Stomach (tissue), 4 donors: Measurements from ENCODE around the gene STRA6.

Experiments used
- POLR2A ChIP-seq, 4 donors: fragments of 450-650 bp; IDR thresholded peaks; one replicate each; pipeline ENCODE4 v1.6.1; 2016; ENCODE audit warnings: antibody characterized with exemption in 4 of 4, control low read depth in 2 of 4, mild to moderate bottlenecking in 1 of 4, moderate library complexity in 1 of 4
- POLR2AphosphoS5 ChIP-seq, 3 donors: sonication (generic); formaldehyde crosslinking; IDR thresholded peaks; one replicate each; pipeline ENCODE4 v1.6.1; 2016; ENCODE audit warnings: antibody characterized with exemption in 3 of 3
- TF ChIP-seq, protein P1 (sequence below), 7 experiments: fragments of 450-650 bp in 4 of 7; fragments of 200-600 bp in 3 of 7; sonication (generic) in 3 of 7; IDR thresholded peaks; one replicate each; pipeline ENCODE4 v1.5.1; 2016 to 2019; ENCODE audit warnings: antibody characterized with exemption in 7 of 7, control low read depth in 2 of 7, mild to moderate bottlenecking in 1 of 7

DNA sequence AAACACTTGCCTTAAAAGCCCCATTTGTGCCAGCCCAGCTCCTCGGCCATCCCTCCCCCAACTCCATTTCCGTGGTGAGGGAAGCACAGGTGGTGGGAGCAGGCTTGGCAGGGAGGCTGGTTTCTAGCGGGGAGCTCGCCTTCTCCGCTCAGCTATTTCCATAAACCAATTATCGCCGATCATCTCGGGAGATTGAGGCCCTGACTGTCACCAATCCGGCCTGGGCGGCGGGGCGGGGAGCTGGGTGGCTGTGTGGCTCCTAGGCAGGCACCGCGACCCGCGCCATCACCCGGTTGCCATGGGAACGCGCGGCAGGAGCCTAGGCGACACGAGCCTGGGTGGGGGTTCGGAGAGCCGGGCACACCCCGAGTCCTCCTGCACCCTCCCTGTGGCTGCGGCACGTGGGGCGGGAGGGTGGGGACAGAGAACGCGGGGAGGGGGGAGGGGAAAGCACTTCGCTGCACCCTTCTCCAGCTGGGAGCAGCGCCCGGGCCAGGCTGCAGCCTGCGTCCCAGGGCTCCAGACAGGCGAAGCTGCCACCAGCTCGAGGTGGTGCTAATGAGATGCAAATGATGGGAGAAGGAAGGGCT lies 42.9 kb upstream of the STRA6 start:
- TF ChIP-seq POLR2A (IDR thresholded peaks at IDR 0.05) (no peak), POLR2AphosphoS5 (IDR thresholded peaks at IDR 0.05) (no peak)
- TF ChIP-seq, protein P1, sequence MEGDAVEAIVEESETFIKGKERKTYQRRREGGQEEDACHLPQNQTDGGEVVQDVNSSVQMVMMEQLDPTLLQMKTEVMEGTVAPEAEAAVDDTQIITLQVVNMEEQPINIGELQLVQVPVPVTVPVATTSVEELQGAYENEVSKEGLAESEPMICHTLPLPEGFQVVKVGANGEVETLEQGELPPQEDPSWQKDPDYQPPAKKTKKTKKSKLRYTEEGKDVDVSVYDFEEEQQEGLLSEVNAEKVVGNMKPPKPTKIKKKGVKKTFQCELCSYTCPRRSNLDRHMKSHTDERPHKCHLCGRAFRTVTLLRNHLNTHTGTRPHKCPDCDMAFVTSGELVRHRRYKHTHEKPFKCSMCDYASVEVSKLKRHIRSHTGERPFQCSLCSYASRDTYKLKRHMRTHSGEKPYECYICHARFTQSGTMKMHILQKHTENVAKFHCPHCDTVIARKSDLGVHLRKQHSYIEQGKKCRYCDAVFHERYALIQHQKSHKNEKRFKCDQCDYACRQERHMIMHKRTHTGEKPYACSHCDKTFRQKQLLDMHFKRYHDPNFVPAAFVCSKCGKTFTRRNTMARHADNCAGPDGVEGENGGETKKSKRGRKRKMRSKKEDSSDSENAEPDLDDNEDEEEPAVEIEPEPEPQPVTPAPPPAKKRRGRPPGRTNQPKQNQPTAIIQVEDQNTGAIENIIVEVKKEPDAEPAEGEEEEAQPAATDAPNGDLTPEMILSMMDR (IDR thresholded peaks at IDR 0.05) = no peak
